Panc1 (cell line): ENCODE measurements around the gene NME3. TPM values are rescaled to one million over a fixed set of nuclear protein-coding genes. Genes with fewer than 3 reads are reported as not detected.

Source experiments
- ATAC-seq: fragments of 200-7000 bp; cut with Tn5 transposase; 2 replicates; pipeline ENCODE4 v1.9.1; 2020; ENCODE audit warnings: mild to moderate bottlenecking, moderate library complexity
- BruUV-seq: library from RNA; stranded (reverse); fragments of 400-500 nt; replicated peaks from 2 replicates; lab custom pipeline; 2021; lab: Mats Ljungman, UMichigan
- CTCF ChIA-PET: fragments of 300-600 bp; sonication (Branson Sonifier 250); formaldehyde crosslinking; loops from one replicate; lab custom pipeline; 2022; ENCODE audit warnings: antibody characterized with exemption; lab: Charles Lee
- POLR2A ChIA-PET: fragments of 300-600 bp; sonication (Branson Sonifier 250); formaldehyde crosslinking; loops from one replicate; lab custom pipeline; 2022; ENCODE audit warnings: antibody characterized with exemption; lab: Charles Lee
- DNase-seq: peaks from one replicate; pipeline ENCODE4 v3.0.0-alpha.2; 2010; ENCODE audit warnings: low read depth, low spot score
- H3K27ac ChIP-seq: 2 replicates; pipeline ENCODE4 v1.5.1; 2011; ENCODE audit warnings: mild to moderate bottlenecking, low read length, inconsistent platforms
- H3K27me3 ChIP-seq: fragments of 200-500 bp; sonication (Bioruptor generic); 2 replicates; pipeline ENCODE4 v1.6.0; 2014; ENCODE audit warnings: low read length, inconsistent platforms; ENCODE audit not compliant: control insufficient read depth, insufficient read depth
- H3K36me3 ChIP-seq: fragments of 200-500 bp; sonication (Bioruptor generic); 2 replicates; pipeline ENCODE4 v1.5.1; 2014; ENCODE audit warnings: inconsistent platforms, mild to moderate bottlenecking, low read length, moderate library complexity; ENCODE audit not compliant: control insufficient read depth, insufficient read depth
- H3K4me1 ChIP-seq: 2 replicates; pipeline ENCODE4 v1.5.1; 2011; ENCODE audit warnings: inconsistent platforms, mild to moderate bottlenecking, low read length, moderate library complexity; ENCODE audit not compliant: control insufficient read depth, insufficient read depth
- H3K4me3 ChIP-seq, 2 experiments: 2 replicates each; pipeline ENCODE4 v1.5.1; 2011 to 2012; ENCODE audit warnings: low read depth in 2 of 2, low read length in 2 of 2, mild to moderate bottlenecking in 2 of 2, inconsistent platforms in 1 of 2, moderate library complexity in 1 of 2
- H3K9me3 ChIP-seq: fragments of 200-500 bp; sonication (Bioruptor generic); 2 replicates; pipeline ENCODE4 v1.5.1; 2014; ENCODE audit warnings: low read depth, mild to moderate bottlenecking, inconsistent platforms, low read length, moderate library complexity; ENCODE audit not compliant: control insufficient read depth, insufficient read depth
- POLR2AphosphoS5 ChIP-seq: IDR thresholded peaks from 2 replicates; pipeline ENCODE4 v1.6.1; 2012; ENCODE audit warnings: mild to moderate bottlenecking, low read depth, low read length, moderate library complexity
- SIN3A ChIP-seq: IDR thresholded peaks from 2 replicates; pipeline ENCODE4 v1.6.1; 2012; ENCODE audit warnings: low read depth, mild to moderate bottlenecking, low read length, moderate library complexity, borderline replicate concordance; ENCODE audit not compliant: insufficient read depth
- TCF7L2 ChIP-seq: IDR thresholded peaks from 2 replicates; pipeline ENCODE4 v1.6.1; 2011; ENCODE audit warnings: mild to moderate bottlenecking, low read depth, low read length, inconsistent platforms
- in situ Hi-C: cut with HindIII; loops from 2 replicates; pipeline ENCODE4 v1.10.0; 2016; ENCODE audit warnings: low sequenced_read_pairs, low pct_unique_long_range_greater_than_20kb
- intact Hi-C: fragments of 100-400 bp; cut with micrococcal nuclease; formaldehyde crosslinking; loops from one replicate; pipeline ENCODE4 v1.10.0; 2022; ENCODE audit not compliant: unreplicated experiment
- total RNA-seq: library from RNA; stranded (reverse); gene quantifications from one replicate; pipeline ENCODE4 v1.2.1, GENCODE V29; 2021; ENCODE audit not compliant: unreplicated experiment
- TF ChIP-seq, protein P1 (sequence below), 2 experiments: IDR thresholded peaks; 2 replicates each; pipeline ENCODE4 v1.6.1; 2011 to 2012; ENCODE audit warnings: low read depth in 2 of 2, control low read depth in 1 of 2, low read length in 1 of 2, mild to moderate bottlenecking in 1 of 2, moderate library complexity in 1 of 2; ENCODE audit not compliant: insufficient read depth in 1 of 2
- TF ChIP-seq, protein P2 (sequence below): fragments of 450-650 bp; IDR thresholded peaks from 2 replicates; pipeline ENCODE4 v1.5.1; 2017; ENCODE audit warnings: mild to moderate bottlenecking

NME3 gene
- total RNA-seq, 1 experiment from 2014 or later: 117 TPM

DNA sequence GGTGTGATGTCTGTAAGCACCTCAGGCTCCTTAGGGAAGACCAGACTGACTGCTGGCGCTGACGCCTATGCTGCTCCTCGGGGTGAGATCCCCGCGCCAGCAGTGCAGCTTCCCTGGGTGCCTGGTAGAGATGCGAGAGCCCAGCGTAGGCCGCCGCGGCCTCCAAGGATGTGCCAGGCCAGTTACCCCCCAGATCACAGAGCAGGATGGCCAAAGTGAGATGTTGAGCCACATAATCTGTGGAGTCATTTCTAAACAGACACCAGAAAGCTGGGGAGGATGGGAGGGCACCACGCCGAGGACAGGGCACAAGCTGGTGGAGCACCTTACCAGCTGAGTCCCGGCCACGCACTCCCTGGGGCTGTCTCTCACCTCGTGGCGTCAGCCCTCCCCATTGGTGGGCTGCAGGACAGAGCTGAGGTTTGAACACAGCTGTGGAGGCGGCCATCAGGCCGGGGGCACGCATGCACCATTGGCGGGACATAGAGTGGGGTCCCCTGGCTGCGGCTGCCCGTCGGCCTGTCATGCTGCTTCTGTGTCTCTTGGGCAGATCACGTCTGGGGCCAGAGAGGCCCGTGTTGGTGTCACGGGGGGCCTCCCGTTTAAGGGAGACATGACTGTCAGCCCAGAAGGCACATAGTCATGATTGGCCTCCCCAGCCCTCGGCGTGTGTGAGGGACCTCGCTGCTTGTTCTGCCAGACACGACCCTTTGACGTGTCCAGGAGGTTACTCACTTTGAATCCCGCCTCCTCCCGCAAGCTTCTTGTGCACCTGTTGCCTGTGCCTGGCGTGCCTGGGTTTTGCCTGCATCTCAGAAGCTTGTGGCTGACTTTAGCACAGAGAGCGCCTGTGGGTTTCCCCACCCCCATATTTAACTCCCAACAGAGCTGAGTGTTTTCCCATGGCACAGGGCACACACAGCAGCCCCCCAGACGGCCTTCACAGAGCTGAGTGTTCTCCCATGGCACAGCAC lies 43.4 kb downstream of the NME3 start:
- Histone ChIP-seq H3K27ac (no peak overlapping the region), H3K27me3 (no peaks in the 10 kb centered on the region), H3K4me3 (no peak overlapping the region), H3K9me3 (no peaks in the 10 kb centered on the region), H3K4me1 (peaks cover 13% of the 10 kb centered on the region), H3K36me3 (no peaks in the 10 kb centered on the region)
- intact Hi-C loops (no loop called here), in situ Hi-C loops (no loop called here)
- DNase-seq (no peak), ATAC-seq (no peak)
- ChIA-PET CTCF (no interaction called here), POLR2A (no interaction called here)
- no TSS peak for BruUV-seq
- TF ChIP-seq TCF7L2 (no peak), SIN3A (no peak)
- TF ChIP-seq, protein P1, sequence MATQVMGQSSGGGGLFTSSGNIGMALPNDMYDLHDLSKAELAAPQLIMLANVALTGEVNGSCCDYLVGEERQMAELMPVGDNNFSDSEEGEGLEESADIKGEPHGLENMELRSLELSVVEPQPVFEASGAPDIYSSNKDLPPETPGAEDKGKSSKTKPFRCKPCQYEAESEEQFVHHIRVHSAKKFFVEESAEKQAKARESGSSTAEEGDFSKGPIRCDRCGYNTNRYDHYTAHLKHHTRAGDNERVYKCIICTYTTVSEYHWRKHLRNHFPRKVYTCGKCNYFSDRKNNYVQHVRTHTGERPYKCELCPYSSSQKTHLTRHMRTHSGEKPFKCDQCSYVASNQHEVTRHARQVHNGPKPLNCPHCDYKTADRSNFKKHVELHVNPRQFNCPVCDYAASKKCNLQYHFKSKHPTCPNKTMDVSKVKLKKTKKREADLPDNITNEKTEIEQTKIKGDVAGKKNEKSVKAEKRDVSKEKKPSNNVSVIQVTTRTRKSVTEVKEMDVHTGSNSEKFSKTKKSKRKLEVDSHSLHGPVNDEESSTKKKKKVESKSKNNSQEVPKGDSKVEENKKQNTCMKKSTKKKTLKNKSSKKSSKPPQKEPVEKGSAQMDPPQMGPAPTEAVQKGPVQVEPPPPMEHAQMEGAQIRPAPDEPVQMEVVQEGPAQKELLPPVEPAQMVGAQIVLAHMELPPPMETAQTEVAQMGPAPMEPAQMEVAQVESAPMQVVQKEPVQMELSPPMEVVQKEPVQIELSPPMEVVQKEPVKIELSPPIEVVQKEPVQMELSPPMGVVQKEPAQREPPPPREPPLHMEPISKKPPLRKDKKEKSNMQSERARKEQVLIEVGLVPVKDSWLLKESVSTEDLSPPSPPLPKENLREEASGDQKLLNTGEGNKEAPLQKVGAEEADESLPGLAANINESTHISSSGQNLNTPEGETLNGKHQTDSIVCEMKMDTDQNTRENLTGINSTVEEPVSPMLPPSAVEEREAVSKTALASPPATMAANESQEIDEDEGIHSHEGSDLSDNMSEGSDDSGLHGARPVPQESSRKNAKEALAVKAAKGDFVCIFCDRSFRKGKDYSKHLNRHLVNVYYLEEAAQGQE (IDR thresholded peaks at IDR 0.05; ENCODE audit: insufficient read depth in 1 of 2, low read depth in 2 of 2, low read length in 1 of 2): no peak

DNA sequence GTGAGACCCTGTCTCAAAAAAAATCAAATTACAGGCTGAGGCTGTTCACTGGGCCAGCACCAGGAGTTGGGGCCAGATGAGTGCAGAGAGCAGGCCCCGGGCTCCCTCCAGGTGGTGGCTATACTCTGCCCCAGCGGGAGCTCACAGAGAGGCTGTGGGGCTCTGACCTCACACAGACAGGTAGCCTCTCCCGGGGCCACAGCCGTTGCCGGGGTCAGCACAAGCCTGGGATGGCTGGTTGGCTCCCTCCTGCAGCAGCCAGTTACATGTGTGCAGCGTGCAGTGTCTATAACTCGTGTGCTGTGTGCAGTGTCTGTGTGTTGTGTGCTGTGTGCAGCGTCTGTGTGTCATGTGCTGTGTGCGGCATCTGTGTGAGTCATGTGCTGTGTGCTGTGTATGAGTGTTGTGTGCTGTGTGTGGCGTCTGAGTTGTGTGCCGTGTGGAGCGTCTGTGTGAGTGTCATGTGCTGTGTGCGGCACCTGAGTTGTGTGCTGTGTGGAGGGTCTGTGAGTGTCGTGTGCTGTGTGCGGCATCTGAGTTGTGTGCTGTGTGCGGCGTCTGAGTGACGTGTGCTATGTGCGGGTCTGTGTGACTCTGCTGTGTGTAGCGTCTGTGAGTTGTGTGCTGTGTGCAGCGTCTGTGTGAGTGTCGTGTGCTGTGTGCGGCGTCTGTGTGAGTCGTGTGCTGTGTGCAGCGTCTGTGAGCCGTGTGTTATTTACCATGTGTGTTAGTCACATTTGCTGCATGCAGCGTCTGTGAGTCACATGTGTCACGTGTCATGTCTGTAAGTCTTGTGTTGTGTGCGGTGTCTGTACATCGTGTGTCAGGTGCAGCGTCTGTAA lies 44.5 kb downstream of the NME3 start:
- intact Hi-C loops: no loop called here
- TF ChIP-seq, protein P1 (IDR thresholded peaks at IDR 0.05; ENCODE audit: insufficient read depth in 1 of 2, low read depth in 2 of 2, low read length in 1 of 2): no peak
- TF ChIP-seq, protein P2, sequence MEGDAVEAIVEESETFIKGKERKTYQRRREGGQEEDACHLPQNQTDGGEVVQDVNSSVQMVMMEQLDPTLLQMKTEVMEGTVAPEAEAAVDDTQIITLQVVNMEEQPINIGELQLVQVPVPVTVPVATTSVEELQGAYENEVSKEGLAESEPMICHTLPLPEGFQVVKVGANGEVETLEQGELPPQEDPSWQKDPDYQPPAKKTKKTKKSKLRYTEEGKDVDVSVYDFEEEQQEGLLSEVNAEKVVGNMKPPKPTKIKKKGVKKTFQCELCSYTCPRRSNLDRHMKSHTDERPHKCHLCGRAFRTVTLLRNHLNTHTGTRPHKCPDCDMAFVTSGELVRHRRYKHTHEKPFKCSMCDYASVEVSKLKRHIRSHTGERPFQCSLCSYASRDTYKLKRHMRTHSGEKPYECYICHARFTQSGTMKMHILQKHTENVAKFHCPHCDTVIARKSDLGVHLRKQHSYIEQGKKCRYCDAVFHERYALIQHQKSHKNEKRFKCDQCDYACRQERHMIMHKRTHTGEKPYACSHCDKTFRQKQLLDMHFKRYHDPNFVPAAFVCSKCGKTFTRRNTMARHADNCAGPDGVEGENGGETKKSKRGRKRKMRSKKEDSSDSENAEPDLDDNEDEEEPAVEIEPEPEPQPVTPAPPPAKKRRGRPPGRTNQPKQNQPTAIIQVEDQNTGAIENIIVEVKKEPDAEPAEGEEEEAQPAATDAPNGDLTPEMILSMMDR: no peak
- TF ChIP-seq TCF7L2 (no peak), POLR2AphosphoS5 (no peak), SIN3A (no peak)
- Histone ChIP-seq H3K4me3 (no peak overlapping the region), H3K36me3 (no peaks in the 10 kb centered on the region), H3K4me1 (peaks cover 21% of the 10 kb centered on the region), H3K27ac (no peak overlapping the region), H3K27me3 (no peaks in the 10 kb centered on the region), H3K9me3 (no peaks in the 10 kb centered on the region)
- DNase-seq: no peak
- in situ Hi-C loops: no loop called here
- ChIA-PET CTCF (no interaction called here), POLR2A (interaction anchor here (0.5 to 0.6 kb wide), 2 partner anchors 42 to 637 kb away, joined by 3 to 5 read pairs; no protein-coding TSS in a partner anchor)
- no TSS peak for BruUV-seq
- ATAC-seq: no peak
